Neutrophil (primary cell): ENCODE results near the gene RAPSN.

Experiments used
- H3K27ac ChIP-seq: fragments of 200-600 bp; sonication (generic); 2 replicates; pipeline ENCODE4 v1.5.1; 2016; ENCODE audit warnings: mild to moderate bottlenecking, moderate library complexity
- H3K27me3 ChIP-seq: fragments of 200-600 bp; sonication (generic); 2 replicates; pipeline ENCODE4 v1.6.0; 2016; ENCODE audit warnings: mild to moderate bottlenecking
- H3K36me3 ChIP-seq: fragments of 200-600 bp; sonication (generic); 2 replicates; pipeline ENCODE4 v1.5.1; 2017
- H3K4me1 ChIP-seq, 2 experiments: fragments of 200-600 bp in 1 of 2; sonication (generic) in 1 of 2; 1 replicate in 1 of 2; 2 replicates in 1 of 2; pipeline versions ENCODE4 v1.5.1 to v1.6.1; 2013 to 2016; ENCODE audit warnings: low read depth in 1 of 2, low read length in 1 of 2, mild to moderate bottlenecking in 1 of 2, moderate library complexity in 1 of 2; ENCODE audit not compliant: control insufficient read depth in 1 of 2, insufficient read depth in 1 of 2
- H3K4me3 ChIP-seq, 2 experiments: fragments of 200-600 bp in 1 of 2; sonication (generic) in 1 of 2; 1 replicate in 1 of 2; 2 replicates in 1 of 2; pipeline ENCODE4 v1.5.1; 2013 to 2016; ENCODE audit warnings: low read depth in 1 of 2, low read length in 1 of 2, mild to moderate bottlenecking in 1 of 2, moderate library complexity in 1 of 2
- H3K9me3 ChIP-seq: fragments of 200-600 bp; sonication (generic); 2 replicates; pipeline ENCODE4 v1.5.1; 2016
- CTCF ChIP-seq: fragments of 200-600 bp; sonication (generic); IDR thresholded peaks from 2 replicates; pipeline ENCODE4 v1.5.1; 2016; ENCODE audit warnings: antibody characterized with exemption

The RAPSN gene

GRCh38 chr11:47409440-47410369, 39.2 kb downstream of the RAPSN start:
- H3K4me3 ChIP-seq = no peak overlapping the region
- no peaks in the 10 kb centered on the region for H3K27me3 ChIP-seq
- H3K4me1 ChIP-seq = peaks cover 34 to 46% of the 10 kb centered on the region in 2 experiments
- H3K36me3 ChIP-seq = peaks cover 15% of the 10 kb centered on the region
- peak overlapping the region; percentile 100 for H3K27ac ChIP-seq
- no peaks in the 10 kb centered on the region for H3K9me3 ChIP-seq
- TF ChIP-seq CTCF = no peak

GRCh38 chr11:47408598-47409439, 40.1 kb downstream of the RAPSN start:
- Histone ChIP-seq H3K9me3 (no peaks in the 10 kb centered on the region), H3K36me3 (peaks cover 6% of the 10 kb centered on the region), H3K27me3 (no peaks in the 10 kb centered on the region)

GRCh38 chr11:47407746-47408590, 41.0 kb downstream of the RAPSN start, which contains the start of gene SLC39A13:
Gene SLC39A13 (plus strand): TSS chr11:47408590. CDS start chr11:47410095, 1,505 bp downstream.
- TF ChIP-seq CTCF = peak; percentile 99
- H3K4me3 ChIP-seq = peak within 1 kb of the TSS; percentile 80 to 93

More at GRCh38 chr11:47408598-47409439, 40.1 kb downstream of the RAPSN start:
- Histone ChIP-seq H3K4me1 (peaks cover 35 to 46% of the 10 kb centered on the region in 2 experiments), H3K4me3 (peak overlapping the region; percentile 80 to 93), H3K27ac (peak overlapping the region; percentile 100)
- no peak for TF ChIP-seq CTCF

DNA sequence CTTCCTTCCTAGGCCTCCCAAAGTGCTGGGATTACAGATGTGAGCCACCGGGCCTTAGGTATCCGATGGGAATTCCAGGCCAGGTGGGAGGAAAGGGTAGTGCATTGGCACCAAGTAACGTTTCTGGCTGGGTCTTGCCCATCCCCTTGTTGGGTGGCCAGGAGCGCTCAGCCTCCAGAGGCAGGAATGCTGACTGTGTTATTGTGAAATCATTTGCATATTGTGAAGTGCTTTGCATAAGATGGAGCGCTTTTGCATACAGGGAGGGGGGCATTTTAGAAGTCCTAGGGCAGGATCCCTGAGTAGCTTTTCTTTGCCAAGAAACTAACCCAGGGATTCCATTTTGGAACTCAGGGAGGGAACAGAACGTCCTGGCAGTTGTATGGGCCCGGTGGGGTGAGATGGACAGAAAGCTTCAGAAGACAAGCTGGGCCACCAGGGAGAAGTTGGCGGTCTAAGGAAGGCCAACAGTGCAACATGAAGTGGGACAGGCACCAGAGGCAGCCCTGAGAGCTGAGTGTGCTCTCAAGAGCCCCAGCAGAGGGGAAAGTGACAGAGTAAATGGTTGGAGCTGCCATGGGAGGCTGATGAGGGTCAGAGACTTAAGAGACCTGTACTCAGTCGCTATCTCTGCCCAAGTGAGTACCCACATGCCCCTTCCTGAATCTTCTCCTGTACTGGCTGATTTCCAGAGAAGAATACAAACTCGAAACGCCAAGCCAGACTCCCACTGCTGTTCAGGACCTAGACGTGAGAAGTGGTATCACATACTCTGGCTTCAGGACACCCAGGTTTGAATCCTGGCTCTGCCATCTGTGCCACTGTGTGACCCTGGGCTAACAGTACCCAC, 41.8 kb downstream of the RAPSN start:
- TF ChIP-seq CTCF = peak; percentile 36
- H3K4me3 ChIP-seq = peak overlapping the region; percentile 80 to 93

More at GRCh38 chr11:47407746-47408590, 41.0 kb downstream of the RAPSN start, which contains the start of gene SLC39A13:
- no peaks in the 10 kb centered on the region for H3K36me3 ChIP-seq
- H3K4me1 ChIP-seq = peaks cover 44 to 55% of the 10 kb centered on the region in 2 experiments
- H3K27me3 ChIP-seq = no peaks in the 10 kb centered on the region
- H3K27ac ChIP-seq = peak within 1 kb of the TSS; percentile 100
- no peaks in the 10 kb centered on the region for H3K9me3 ChIP-seq

More for the DNA sequence above, 41.8 kb downstream of the RAPSN start:
- Histone ChIP-seq H3K27ac (peak overlapping the region; percentile 100), H3K27me3 (no peaks in the 10 kb centered on the region), H3K9me3 (no peaks in the 10 kb centered on the region), H3K36me3 (no peaks in the 10 kb centered on the region), H3K4me1 (peaks cover 50 to 61% of the 10 kb centered on the region in 2 experiments)
